HEK293 (cell line): ENCODE results near the gene CDON.
A peak's percentile ranks its signal among the peaks of the same experiment; 100 is the strongest.

Experiments
- CTCF ChIA-PET: fragments of 350-600 bp; formaldehyde crosslinking; extraction: SDS; loops from one replicate; lab custom pipeline; 2021; ENCODE audit warnings: antibody characterized with exemption; lab: Yijun Ruan, JAX
- POLR2A ChIA-PET: fragments of 300-600 bp; formaldehyde crosslinking; extraction: SDS; loops from one replicate; lab custom pipeline; 2020; ENCODE audit warnings: antibody characterized with exemption, inconsistent platforms; lab: Yijun Ruan, JAX
- H3K27ac ChIP-seq: fragments of 200-500 bp; sonication (Bioruptor generic); 2 replicates; pipeline ENCODE4 v1.5.1; 2014; ENCODE audit warnings: low read depth, low read length, control low read depth, inconsistent platforms; ENCODE audit errors: extremely low read depth
- H3K36me3 ChIP-seq, 2 experiments: fragments of 200-500 bp in 1 of 2; sonication (Bioruptor generic) in 1 of 2; 1 replicate in 1 of 2; 2 replicates in 1 of 2; pipeline ENCODE4 v1.5.1; 2014 to 2017; ENCODE audit warnings: inconsistent platforms in 2 of 2, low read length in 2 of 2; ENCODE audit not compliant: control insufficient read depth in 2 of 2, insufficient read depth in 1 of 2
- H3K4me1 ChIP-seq: fragments of 200-500 bp; sonication (Bioruptor generic); 2 replicates; pipeline ENCODE4 v1.5.1; 2014; ENCODE audit warnings: mild to moderate bottlenecking, low read length, inconsistent platforms; ENCODE audit not compliant: control insufficient read depth, insufficient read depth
- H3K4me3 ChIP-seq: 2 replicates; pipeline ENCODE4 v1.5.1; 2011; ENCODE audit warnings: low read depth, mild to moderate bottlenecking, control low read depth, low read length, moderate library complexity
- H3K9me3 ChIP-seq: fragments of 200-500 bp; sonication (Bioruptor generic); 2 replicates; pipeline ENCODE4 v1.5.1; 2014; ENCODE audit warnings: low read depth, low read length, inconsistent platforms; ENCODE audit not compliant: control insufficient read depth, insufficient read depth
- GLIS1 ChIP-seq: fragments of 450-650 bp; formaldehyde crosslinking; IDR thresholded peaks from 2 replicates; pipeline ENCODE4 v1.5.1; 2016; ENCODE audit warnings: missing biosample characterization, missing genetic modification characterization
- PRDM2 ChIP-seq: fragments of 450-650 bp; formaldehyde crosslinking; IDR thresholded peaks from 2 replicates; pipeline ENCODE4 v1.5.1; 2016; ENCODE audit warnings: missing biosample characterization, missing genetic modification characterization, borderline replicate concordance
- PRDM4 ChIP-seq: fragments of 450-650 bp; formaldehyde crosslinking; IDR thresholded peaks from 2 replicates; pipeline ENCODE4 v1.5.1; 2017; ENCODE audit warnings: missing biosample characterization, missing genetic modification characterization
- REPIN1 ChIP-seq: fragments of 450-650 bp; formaldehyde crosslinking; IDR thresholded peaks from 2 replicates; pipeline ENCODE4 v1.5.1; 2017; ENCODE audit warnings: missing biosample characterization, missing genetic modification characterization, low read depth
- SP3 ChIP-seq: fragments of 450-650 bp; formaldehyde crosslinking; IDR thresholded peaks from 2 replicates; pipeline ENCODE4 v1.5.1; 2016; ENCODE audit warnings: missing biosample characterization, missing genetic modification characterization
- WT1 ChIP-seq: fragments of 450-650 bp; formaldehyde crosslinking; IDR thresholded peaks from 2 replicates; pipeline ENCODE4 v1.5.1; 2016; ENCODE audit warnings: missing biosample characterization, missing genetic modification characterization
- ZBTB44 ChIP-seq: fragments of 450-650 bp; IDR thresholded peaks from 2 replicates; pipeline ENCODE4 v1.5.1; 2018; ENCODE audit warnings: missing biosample characterization, mild to moderate bottlenecking, missing genetic modification characterization
- ZNF169 ChIP-seq: fragments of 450-650 bp; formaldehyde crosslinking; IDR thresholded peaks from 2 replicates; pipeline ENCODE4 v1.5.1; 2016; ENCODE audit warnings: missing biosample characterization, missing genetic modification characterization
- ZNF23 ChIP-seq: fragments of 450-650 bp; formaldehyde crosslinking; IDR thresholded peaks from 2 replicates; pipeline ENCODE4 v1.5.1; 2016; ENCODE audit warnings: missing biosample characterization, missing genetic modification characterization, borderline replicate concordance
- ZNF362 ChIP-seq: fragments of 450-650 bp; formaldehyde crosslinking; IDR thresholded peaks from 2 replicates; pipeline ENCODE4 v1.5.1; 2016; ENCODE audit warnings: missing biosample characterization, missing genetic modification characterization
- ZNF561 ChIP-seq: fragments of 450-650 bp; IDR thresholded peaks from 2 replicates; pipeline ENCODE4 v1.5.1; 2018; ENCODE audit warnings: missing biosample characterization, missing genetic modification characterization, borderline replicate concordance
- ZNF610 ChIP-seq: fragments of 450-650 bp; formaldehyde crosslinking; IDR thresholded peaks from 2 replicates; pipeline ENCODE4 v1.5.1; 2016; ENCODE audit warnings: missing biosample characterization, missing genetic modification characterization, borderline replicate concordance
- ZNF624 ChIP-seq: fragments of 450-650 bp; formaldehyde crosslinking; IDR thresholded peaks from 2 replicates; pipeline ENCODE4 v1.5.1; 2017; ENCODE audit warnings: missing biosample characterization, missing genetic modification characterization
- ZNF792 ChIP-seq: fragments of 450-650 bp; formaldehyde crosslinking; IDR thresholded peaks from 2 replicates; pipeline ENCODE4 v1.5.1; 2016; ENCODE audit warnings: missing biosample characterization, missing genetic modification characterization
- ZNF843 ChIP-seq: fragments of 450-650 bp; formaldehyde crosslinking; IDR thresholded peaks from 2 replicates; pipeline ENCODE4 v1.5.1; 2016; ENCODE audit warnings: missing biosample characterization, missing genetic modification characterization
- TF ChIP-seq, protein P1 (sequence below): fragments of 450-650 bp; formaldehyde crosslinking; IDR thresholded peaks from 2 replicates; pipeline ENCODE4 v1.5.1; 2017; ENCODE audit warnings: missing biosample characterization, missing genetic modification characterization
- TF ChIP-seq, protein P2 (sequence below): fragments of 450-650 bp; formaldehyde crosslinking; IDR thresholded peaks from 2 replicates; pipeline ENCODE4 v1.5.1; 2016; ENCODE audit warnings: missing biosample characterization, missing genetic modification characterization
- TF ChIP-seq, protein P3 (sequence below): fragments of 450-650 bp; formaldehyde crosslinking; IDR thresholded peaks from 2 replicates; pipeline ENCODE4 v1.5.1; 2016; ENCODE audit warnings: missing biosample characterization, missing genetic modification characterization

The CDON gene

DNA sequence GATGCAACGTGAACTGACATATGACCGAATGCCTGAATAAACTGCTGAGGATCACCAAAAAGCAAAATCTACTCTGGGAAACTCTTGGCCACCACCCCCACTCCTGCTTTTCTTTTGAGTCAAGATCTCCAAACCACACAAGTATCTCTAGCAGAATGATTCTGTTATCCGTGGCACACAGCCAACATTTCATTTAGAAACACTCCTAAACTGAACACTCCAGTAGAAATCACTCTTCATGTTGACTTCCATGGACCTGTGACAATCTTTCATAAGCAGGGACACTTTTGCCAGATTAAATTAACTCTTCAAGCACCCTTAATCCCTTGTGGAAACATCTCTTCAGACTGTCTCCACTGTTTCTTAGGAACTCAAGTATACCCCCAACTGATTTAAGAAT is 72.4 kb downstream of the CDON start:
- ChIA-PET CTCF (no interaction called here), POLR2A (no interaction called here)
- Histone ChIP-seq H3K4me3 (no peak overlapping the region), H3K9me3 (no peaks in the 10 kb centered on the region), H3K4me1 (peaks cover 3% of the 10 kb centered on the region; the same call in 1 of the 2 replicates), H3K36me3 (peaks cover 0 to 44% of the 10 kb centered on the region in 2 experiments; a peak in 1 of 3 replicates), H3K27ac (no peak overlapping the region)
- TF ChIP-seq PRDM2, result no peak
- TF ChIP-seq ZNF362 (tag by site-specific recombination), result no peak
- TF ChIP-seq, protein P1, sequence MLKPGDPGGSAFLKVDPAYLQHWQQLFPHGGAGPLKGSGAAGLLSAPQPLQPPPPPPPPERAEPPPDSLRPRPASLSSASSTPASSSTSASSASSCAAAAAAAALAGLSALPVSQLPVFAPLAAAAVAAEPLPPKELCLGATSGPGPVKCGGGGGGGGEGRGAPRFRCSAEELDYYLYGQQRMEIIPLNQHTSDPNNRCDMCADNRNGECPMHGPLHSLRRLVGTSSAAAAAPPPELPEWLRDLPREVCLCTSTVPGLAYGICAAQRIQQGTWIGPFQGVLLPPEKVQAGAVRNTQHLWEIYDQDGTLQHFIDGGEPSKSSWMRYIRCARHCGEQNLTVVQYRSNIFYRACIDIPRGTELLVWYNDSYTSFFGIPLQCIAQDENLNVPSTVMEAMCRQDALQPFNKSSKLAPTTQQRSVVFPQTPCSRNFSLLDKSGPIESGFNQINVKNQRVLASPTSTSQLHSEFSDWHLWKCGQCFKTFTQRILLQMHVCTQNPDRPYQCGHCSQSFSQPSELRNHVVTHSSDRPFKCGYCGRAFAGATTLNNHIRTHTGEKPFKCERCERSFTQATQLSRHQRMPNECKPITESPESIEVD (tag by site-specific recombination), result peak; percentile 88
- no peak for TF ChIP-seq ZNF23 (tag by site-specific recombination)
- TF ChIP-seq, protein P2, sequence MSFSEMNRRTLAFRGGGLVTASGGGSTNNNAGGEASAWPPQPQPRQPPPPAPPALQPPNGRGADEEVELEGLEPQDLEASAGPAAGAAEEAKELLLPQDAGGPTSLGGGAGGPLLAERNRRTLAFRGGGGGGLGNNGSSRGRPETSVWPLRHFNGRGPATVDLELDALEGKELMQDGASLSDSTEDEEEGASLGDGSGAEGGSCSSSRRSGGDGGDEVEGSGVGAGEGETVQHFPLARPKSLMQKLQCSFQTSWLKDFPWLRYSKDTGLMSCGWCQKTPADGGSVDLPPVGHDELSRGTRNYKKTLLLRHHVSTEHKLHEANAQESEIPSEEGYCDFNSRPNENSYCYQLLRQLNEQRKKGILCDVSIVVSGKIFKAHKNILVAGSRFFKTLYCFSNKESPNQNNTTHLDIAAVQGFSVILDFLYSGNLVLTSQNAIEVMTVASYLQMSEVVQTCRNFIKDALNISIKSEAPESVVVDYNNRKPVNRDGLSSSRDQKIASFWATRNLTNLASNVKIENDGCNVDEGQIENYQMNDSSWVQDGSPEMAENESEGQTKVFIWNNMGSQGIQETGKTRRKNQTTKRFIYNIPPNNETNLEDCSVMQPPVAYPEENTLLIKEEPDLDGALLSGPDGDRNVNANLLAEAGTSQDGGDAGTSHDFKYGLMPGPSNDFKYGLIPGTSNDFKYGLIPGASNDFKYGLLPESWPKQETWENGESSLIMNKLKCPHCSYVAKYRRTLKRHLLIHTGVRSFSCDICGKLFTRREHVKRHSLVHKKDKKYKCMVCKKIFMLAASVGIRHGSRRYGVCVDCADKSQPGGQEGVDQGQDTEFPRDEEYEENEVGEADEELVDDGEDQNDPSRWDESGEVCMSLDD, result no peak
- peak; percentile 20; the same call in 1 of the 2 replicates for TF ChIP-seq ZBTB44
- 0 out of 2 replicates have a peak, but pooled peaks have one; percentile 18 for TF ChIP-seq ZNF843
- TF ChIP-seq GLIS1 (tag by site-specific recombination), result peak; percentile 34; the same call in 1 of the 2 replicates
- TF ChIP-seq ZNF169 (tag by site-specific recombination), result no peak
- TF ChIP-seq PRDM4 (tag by site-specific recombination), result peak; percentile 50
- TF ChIP-seq, protein P3, sequence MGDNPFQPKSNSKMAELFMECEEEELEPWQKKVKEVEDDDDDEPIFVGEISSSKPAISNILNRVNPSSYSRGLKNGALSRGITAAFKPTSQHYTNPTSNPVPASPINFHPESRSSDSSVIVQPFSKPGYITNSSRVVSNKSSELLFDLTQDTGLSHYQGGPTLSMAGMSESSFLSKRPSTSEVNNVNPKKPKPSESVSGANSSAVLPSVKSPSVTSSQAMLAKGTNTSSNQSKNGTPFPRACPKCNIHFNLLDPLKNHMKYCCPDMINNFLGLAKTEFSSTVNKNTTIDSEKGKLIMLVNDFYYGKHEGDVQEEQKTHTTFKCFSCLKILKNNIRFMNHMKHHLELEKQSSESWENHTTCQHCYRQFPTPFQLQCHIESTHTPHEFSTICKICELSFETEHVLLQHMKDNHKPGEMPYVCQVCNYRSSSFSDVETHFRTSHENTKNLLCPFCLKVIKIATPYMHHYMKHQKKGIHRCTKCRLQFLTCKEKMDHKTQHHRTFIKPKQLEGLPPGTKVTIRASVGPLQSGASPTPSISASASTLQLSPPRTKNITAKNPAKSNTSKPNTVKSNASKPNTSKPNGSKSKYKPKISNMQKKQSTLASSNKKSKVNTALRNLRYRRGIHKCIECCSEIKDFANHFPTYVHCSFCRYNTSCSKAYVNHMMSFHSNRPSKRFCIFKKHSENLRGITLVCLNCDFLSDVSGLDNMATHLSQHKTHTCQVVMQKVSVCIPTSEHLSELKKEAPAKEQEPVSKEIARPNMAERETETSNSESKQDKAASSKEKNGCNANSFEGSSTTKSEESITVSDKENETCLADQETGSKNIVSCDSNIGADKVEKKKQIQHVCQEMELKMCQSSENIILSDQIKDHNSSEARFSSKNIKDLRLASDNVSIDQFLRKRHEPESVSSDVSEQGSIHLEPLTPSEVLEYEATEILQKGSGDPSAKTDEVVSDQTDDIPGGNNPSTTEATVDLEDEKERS (tag by site-specific recombination), result no peak
- TF ChIP-seq ZNF624, result no peak
- TF ChIP-seq ZNF610 (tag by site-specific recombination), result 0 out of 2 replicates have a peak, but pooled peaks have one; percentile 49
- TF ChIP-seq SP3 (tag by site-specific recombination), result no peak
- no peak for TF ChIP-seq REPIN1
- peak; percentile 90 for TF ChIP-seq WT1
- TF ChIP-seq ZNF792 (tag by site-specific recombination), result no peak
- TF ChIP-seq ZNF561 (tag by site-specific recombination), result peak; percentile 56; the same call in 1 of the 2 replicates
